Suppressor macrophage treated with lipopolysaccharide for 1 hour (primary cell): ENCODE measurements around the gene SKOR2.
"Not testable (repeated sequence)": the region's sequence is repeated elsewhere in the genome, so short reads cannot be mapped to it uniquely, and the experiment has no call there.

Source experiments
- DNase-seq, 3 donors: peaks; one replicate each; pipeline ENCODE4 v3.0.0-alpha.2; 2020 to 2022

Gene SKOR2

GRCh38 chr18:47195961-47196360 is 55.5 kb downstream of the SKOR2 start:
- DNase-seq: not testable (repeated sequence)

GRCh38 chr18:47191961-47192360 is 59.5 kb downstream of the SKOR2 start:
- DNase-seq: peak; percentile 42 to 56 (median 44)

GRCh38 chr18:47187721-47188120 is 63.7 kb downstream of the SKOR2 start:
- no peak for DNase-seq

DNA sequence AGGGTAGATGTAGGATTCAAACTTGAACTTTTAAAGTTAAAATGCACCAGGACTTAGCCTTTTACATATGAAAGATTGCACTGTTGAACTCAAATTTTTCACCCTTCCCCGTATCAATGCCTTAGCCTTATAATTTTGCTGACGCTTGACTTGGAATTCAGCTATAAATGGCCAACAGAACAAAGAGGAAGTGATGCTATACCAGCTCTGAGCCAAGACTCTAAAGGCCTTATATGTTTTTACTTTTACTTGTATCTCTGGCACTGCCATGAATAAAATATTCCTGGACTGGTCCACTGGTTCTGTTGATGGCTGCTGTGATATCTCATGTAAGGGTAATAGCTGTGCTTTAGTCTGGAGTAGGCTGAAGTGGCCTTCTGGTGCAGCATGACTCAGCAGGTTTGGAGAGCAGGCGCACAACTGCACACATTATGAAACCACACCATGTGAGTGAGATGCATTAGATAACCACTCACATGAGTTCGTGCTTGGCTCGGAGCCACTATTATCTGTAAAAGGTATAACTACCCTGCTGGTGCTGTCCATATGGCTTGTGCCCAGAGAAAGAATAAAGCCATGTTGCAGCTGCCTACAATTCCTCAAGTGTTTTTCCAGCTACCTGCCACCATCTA is 66.9 kb downstream of the SKOR2 start:
- peak; percentile 60 to 67 (median 61) for DNase-seq

GRCh38 chr18:47182156-47182555 is 69.3 kb downstream of the SKOR2 start:
- DNase-seq: peak; percentile 56 to 73 (median 71)

- DNase-seq: no peak
Measured at GRCh38 chr18:47180765-47181164, 70.7 kb downstream of the SKOR2 start.

- DNase-seq: no peak
Measured at GRCh38 chr18:47179520-47179919, 71.9 kb downstream of the SKOR2 start.

DNA sequence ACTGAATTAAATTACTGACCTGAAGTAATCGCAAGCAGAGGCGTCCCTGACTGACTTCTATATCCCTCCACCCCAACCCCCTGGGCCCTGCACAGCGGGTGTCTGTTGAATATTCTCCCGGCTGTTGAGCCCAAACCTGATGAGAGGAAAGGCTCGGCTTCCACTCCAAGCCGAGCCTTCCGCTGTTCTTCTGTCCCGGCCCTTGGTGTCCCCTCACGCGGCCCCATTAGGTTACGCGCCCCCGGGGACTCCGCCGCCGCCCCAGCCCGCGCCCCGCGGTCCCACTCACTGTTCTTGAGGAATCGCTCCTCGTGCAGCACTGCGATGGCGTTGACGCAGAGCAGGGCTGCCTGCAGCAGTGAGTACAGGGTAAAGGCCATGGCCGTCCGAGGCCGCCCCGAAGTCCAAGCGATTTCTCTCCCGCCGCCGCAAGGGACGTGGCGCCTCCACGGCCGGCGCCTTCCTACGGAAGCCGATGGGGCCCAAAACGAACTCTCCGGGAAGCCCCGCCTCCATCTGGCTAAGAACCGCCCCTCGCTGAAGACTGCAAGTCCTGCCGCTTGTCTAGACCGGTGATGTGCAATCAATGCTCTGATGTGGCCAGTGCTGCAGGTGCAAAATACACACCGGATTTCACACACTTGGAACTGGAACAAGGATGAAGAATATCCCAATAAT is 75.4 kb downstream of the SKOR2 start, which contains the start of gene IER3IP1:
IER3IP1 (minus strand) TSS at position 467 of the 678 bp plus-strand sequence; CDS start at position 380, 87 bp downstream.
- DNase-seq: peak; percentile 94 to 97 (median 97)

GRCh38 chr18:47175283-47175897 is 76.1 kb downstream of the SKOR2 start:
- peak in 1 of 3 donors; percentile 42 for DNase-seq

- DNase-seq: no peak
Measured at GRCh38 chr18:47174545-47175116, 76.8 kb downstream of the SKOR2 start.

DNA sequence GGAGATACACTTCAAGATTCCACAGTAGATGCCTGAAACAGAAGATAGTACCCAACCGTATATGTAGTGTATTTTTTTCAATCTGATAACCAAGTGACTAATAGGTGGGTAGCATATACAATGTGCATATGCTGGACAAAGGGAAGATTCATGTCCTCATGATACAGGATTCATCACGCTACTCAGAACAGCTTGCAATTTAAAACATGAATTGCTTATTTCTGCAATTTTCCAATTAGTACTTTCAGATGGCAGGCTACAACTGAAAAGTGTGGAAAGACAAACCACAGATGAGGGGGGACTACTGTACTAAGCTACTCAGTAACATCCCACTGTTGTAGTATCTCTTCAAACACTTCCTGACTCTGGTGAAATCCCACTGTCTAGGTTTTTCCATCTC is 79.0 kb downstream of the SKOR2 start:
- no peak for DNase-seq

GRCh38 chr18:47168913-47169312 is 82.5 kb downstream of the SKOR2 start:
- no peak for DNase-seq

DNA sequence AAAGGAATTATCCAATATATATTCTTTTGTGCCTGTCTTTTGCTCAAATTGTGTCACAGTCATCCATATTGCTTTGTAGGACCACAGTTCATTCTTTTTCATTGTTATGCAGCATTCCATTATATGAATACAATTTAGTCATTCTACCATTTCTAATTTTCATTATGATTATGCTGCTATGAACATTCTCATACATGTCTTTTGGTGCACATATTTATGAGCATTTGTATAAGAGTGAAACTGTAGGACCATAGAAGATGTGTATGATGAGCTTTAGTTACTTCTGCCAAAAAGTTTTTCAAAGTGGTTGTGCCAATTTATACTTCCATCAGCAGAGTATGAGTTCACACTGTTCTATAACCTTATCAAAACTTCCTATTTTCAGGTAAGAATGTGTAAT is 83.0 kb downstream of the SKOR2 start:
- DNase-seq: no peak

- no peak for DNase-seq
Measured at GRCh38 chr18:47166294-47166693, 85.2 kb downstream of the SKOR2 start.

DNA sequence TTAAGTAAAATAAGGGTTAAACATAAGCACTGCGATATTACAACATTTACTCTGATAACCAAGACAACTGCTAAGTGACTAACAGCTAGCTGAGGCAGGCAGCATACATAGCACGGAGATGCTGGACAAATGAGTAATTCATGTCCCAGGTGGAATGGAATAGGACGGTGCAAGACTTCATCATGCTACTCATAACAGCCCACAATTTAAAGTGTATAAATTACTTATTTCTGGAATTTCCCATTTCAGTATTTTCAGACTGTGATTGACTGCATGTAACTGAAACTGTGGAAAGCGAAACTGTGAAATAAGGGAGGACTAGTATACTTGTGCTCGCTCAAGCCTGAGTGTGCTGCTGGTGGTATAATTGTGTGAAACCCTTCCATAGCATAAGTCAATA is 88.2 kb downstream of the SKOR2 start:
- DNase-seq: peak in 2 of 3 donors; percentile 8 to 59

DNA sequence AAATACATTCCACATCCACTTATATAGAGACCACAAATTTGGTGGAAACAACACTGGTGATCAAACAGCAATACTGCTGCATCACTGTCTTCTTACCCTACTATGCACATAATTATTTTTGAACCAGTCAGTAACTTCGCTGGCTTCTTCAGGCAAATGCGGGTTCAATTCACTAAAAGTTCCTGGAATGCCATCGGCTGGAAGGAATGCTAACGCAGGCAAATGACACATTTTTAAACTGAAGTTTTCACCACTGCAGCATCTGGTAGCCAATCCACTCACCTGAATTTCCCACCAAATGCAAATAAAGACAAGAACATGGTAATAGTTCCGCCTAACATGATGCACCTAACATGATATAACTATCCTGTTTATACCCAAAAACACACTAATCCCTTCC is 91.2 kb downstream of the SKOR2 start:
- DNase-seq: no peak

- DNase-seq: not testable (repeated sequence)
Measured at GRCh38 chr18:47158404-47158803, 93.1 kb downstream of the SKOR2 start.
